ENCODE results near the gene SLC19A1.

Gene SLC19A1

GRCh38 chr21:45557616-45558043 lies 15.4 kb upstream of the SLC19A1 start:
- Histone ChIP-seq H3K36me3 (ENCODE audit: insufficient read depth, low read length) (no peaks in the 10 kb centered on the region), H3K9me3 (ENCODE audit: control insufficient read depth, insufficient read depth, low read length) (no peaks in the 10 kb centered on the region), H3K4me1 (ENCODE audit: insufficient read depth, low read length) (peaks cover 4% of the 10 kb centered on the region; the same call in 1 of the 2 replicates), H3K9ac (ENCODE audit: low read depth, low read length) (no peak overlapping the region)

GRCh38 chr21:45556645-45557615 lies 14.7 kb upstream of the SLC19A1 start:
- Histone ChIP-seq H3K36me3 (ENCODE audit: insufficient read depth, low read length) (no peaks in the 10 kb centered on the region), H3K9me3 (ENCODE audit: control insufficient read depth, insufficient read depth, low read length) (no peaks in the 10 kb centered on the region), H3K4me1 (ENCODE audit: insufficient read depth, low read length) (peaks cover 5% of the 10 kb centered on the region), H3K9ac (ENCODE audit: low read depth, low read length) (no peak overlapping the region)

GRCh38 chr21:45556302-45556644 lies 14.0 kb upstream of the SLC19A1 start:
- Histone ChIP-seq H3K9ac (ENCODE audit: low read depth, low read length) (no peak overlapping the region), H3K36me3 (ENCODE audit: insufficient read depth, low read length) (no peaks in the 10 kb centered on the region), H3K4me1 (ENCODE audit: insufficient read depth, low read length) (peaks cover 12% of the 10 kb centered on the region), H3K9me3 (ENCODE audit: control insufficient read depth, insufficient read depth, low read length) (no peaks in the 10 kb centered on the region)

- H3K36me3 ChIP-seq (ENCODE audit: insufficient read depth, low read length): no peaks in the 10 kb centered on the region
- no peaks in the 10 kb centered on the region for H3K9me3 ChIP-seq (ENCODE audit: control insufficient read depth, insufficient read depth, low read length)
- peaks cover 17% of the 10 kb centered on the region for H3K4me1 ChIP-seq (ENCODE audit: insufficient read depth, low read length)
- peak overlapping the region; percentile 61 for H3K9ac ChIP-seq (ENCODE audit: low read depth, low read length)
Measured at GRCh38 chr21:45555557-45556301, 13.5 kb upstream of the SLC19A1 start.

GRCh38 chr21:45555251-45555556 lies 13.0 kb upstream of the SLC19A1 start:
- Histone ChIP-seq H3K4me1 (ENCODE audit: insufficient read depth, low read length) (peaks cover 21% of the 10 kb centered on the region), H3K9ac (ENCODE audit: low read depth, low read length) (no peak overlapping the region; the same call in 1 of the 2 replicates), H3K36me3 (ENCODE audit: insufficient read depth, low read length) (no peaks in the 10 kb centered on the region), H3K9me3 (ENCODE audit: control insufficient read depth, insufficient read depth, low read length) (no peaks in the 10 kb centered on the region)

GRCh38 chr21:45554477-45555175 lies 12.4 kb upstream of the SLC19A1 start:
- peaks cover 22% of the 10 kb centered on the region for H3K4me1 ChIP-seq (ENCODE audit: insufficient read depth, low read length)
- peak overlapping the region; percentile 61 for H3K9ac ChIP-seq (ENCODE audit: low read depth, low read length)
- H3K9me3 ChIP-seq (ENCODE audit: control insufficient read depth, insufficient read depth, low read length): no peaks in the 10 kb centered on the region
- no peaks in the 10 kb centered on the region for H3K36me3 ChIP-seq (ENCODE audit: insufficient read depth, low read length)

- H3K9me3 ChIP-seq (ENCODE audit: control insufficient read depth, insufficient read depth, low read length): no peaks in the 10 kb centered on the region; the same call in 1 of the 2 replicates
- no peak overlapping the region for H3K9ac ChIP-seq (ENCODE audit: low read depth, low read length)
- H3K36me3 ChIP-seq (ENCODE audit: insufficient read depth, low read length): no peaks in the 10 kb centered on the region
- H3K4me1 ChIP-seq (ENCODE audit: insufficient read depth, low read length): peaks cover 21% of the 10 kb centered on the region; the same call in 1 of the 2 replicates
Measured at GRCh38 chr21:45552696-45553391, 10.6 kb upstream of the SLC19A1 start.

- no peaks in the 10 kb centered on the region; the same call in 1 of the 2 replicates for H3K9me3 ChIP-seq (ENCODE audit: control insufficient read depth, insufficient read depth, low read length)
- no peaks in the 10 kb centered on the region for H3K36me3 ChIP-seq (ENCODE audit: insufficient read depth, low read length)
- peaks cover 21% of the 10 kb centered on the region; the same call in 1 of the 2 replicates for H3K4me1 ChIP-seq (ENCODE audit: insufficient read depth, low read length)
- H3K9ac ChIP-seq (ENCODE audit: low read depth, low read length): no peak overlapping the region
Measured at GRCh38 chr21:45551783-45552695, 9.8 kb upstream of the SLC19A1 start.

GRCh38 chr21:45551316-45551715 lies 9.1 kb upstream of the SLC19A1 start:
- Histone ChIP-seq H3K9ac (ENCODE audit: low read depth, low read length) (peak overlapping the region; percentile 20; the same call in 1 of the 2 replicates), H3K4me1 (ENCODE audit: insufficient read depth, low read length) (peaks cover 21% of the 10 kb centered on the region; the same call in 1 of the 2 replicates), H3K9me3 (ENCODE audit: control insufficient read depth, insufficient read depth, low read length) (no peaks in the 10 kb centered on the region; the same call in 1 of the 2 replicates), H3K36me3 (ENCODE audit: insufficient read depth, low read length) (no peaks in the 10 kb centered on the region)

GRCh38 chr21:45550522-45551210 lies 8.4 kb upstream of the SLC19A1 start:
- H3K9me3 ChIP-seq (ENCODE audit: control insufficient read depth, insufficient read depth, low read length): no peaks in the 10 kb centered on the region; the same call in 1 of the 2 replicates
- no peaks in the 10 kb centered on the region for H3K36me3 ChIP-seq (ENCODE audit: insufficient read depth, low read length)
- H3K4me1 ChIP-seq (ENCODE audit: insufficient read depth, low read length): peaks cover 21% of the 10 kb centered on the region; the same call in 1 of the 2 replicates
- peak overlapping the region; percentile 20; the same call in 1 of the 2 replicates for H3K9ac ChIP-seq (ENCODE audit: low read depth, low read length)

GRCh38 chr21:45549626-45550463 lies 7.6 kb upstream of the SLC19A1 start:
- Histone ChIP-seq H3K4me1 (ENCODE audit: insufficient read depth, low read length) (peaks cover 21% of the 10 kb centered on the region; the same call in 1 of the 2 replicates), H3K9me3 (ENCODE audit: control insufficient read depth, insufficient read depth, low read length) (no peaks in the 10 kb centered on the region; the same call in 1 of the 2 replicates), H3K36me3 (ENCODE audit: insufficient read depth, low read length) (no peaks in the 10 kb centered on the region), H3K9ac (ENCODE audit: low read depth, low read length) (no peak overlapping the region)

Data from ES-I3 (cell line).